H1 (cell line): ENCODE measurements around the gene ARNT2. TPM values are rescaled to one million over a fixed set of nuclear protein-coding genes. Genes with fewer than 3 reads are reported as not detected.

Experiments
- E2F6 ChIP-seq: IDR thresholded peaks from 2 replicates; pipeline ENCODE4 v1.6.1; 2012; ENCODE audit warnings: inconsistent platforms
- MAX ChIP-seq: IDR thresholded peaks from 2 replicates; pipeline ENCODE4 v1.6.1; 2012; ENCODE audit warnings: inconsistent platforms
- NRF1 ChIP-seq: IDR thresholded peaks from 2 replicates; pipeline ENCODE4 v1.6.1; 2011; ENCODE audit warnings: mild to moderate bottlenecking, low read depth, low read length, improper control_type of control experiment
- RBBP5 ChIP-seq: IDR thresholded peaks from 2 replicates; pipeline ENCODE4 v1.7.1; 2012; ENCODE audit warnings: low read depth, mild to moderate bottlenecking, inconsistent platforms, low read length, moderate library complexity, borderline replicate concordance
- RXRA ChIP-seq: IDR thresholded peaks from 2 replicates; pipeline ENCODE4 v1.6.1; 2011; ENCODE audit warnings: low read depth, mild to moderate bottlenecking, low read length, moderate library complexity; ENCODE audit not compliant: insufficient read depth
- polyA plus RNA-seq, 7 experiments: library from polyadenylated mRNA; depleted of rRNA in 3 of 7; stranded (reverse) in 5 of 7; unstranded in 2 of 7; fragments of >200 nt in 5 of 7; fragments of 200-250 nt in 2 of 7; gene quantifications; 1 replicate in 5 of 7; 2 replicates in 1 of 7; 4 replicates in 1 of 7; pipeline versions ENCODE4 v1.2.1 to v1.2.3, GENCODE V29; 2011 to 2013; ENCODE audit warnings: missing spikeins in 2 of 7, mixed read lengths in 2 of 7
- total RNA-seq: library from RNA; stranded (reverse); fragmentation: NEBNext Ultra II Directional; extraction: Animal tissue kit (Norgen Biotek cat#: 25700); gene quantifications from 2 replicates; pipeline ENCODE4 v1.2.1, GENCODE V29; 2021

The ARNT2 gene
- total and polyA plus RNA-seq, 2 of the 8 experiments (the other 6 are each of a cell fraction or from before 2014, with no cell fraction given): 9.5 to 14.6 TPM

GRCh38 chr15:80545078-80545477, 140.9 kb downstream of the ARNT2 start (continued):
- TF ChIP-seq RXRA (no peak), NRF1 (no peak), MAX (no peak), RBBP5 (no peak), E2F6 (no peak)
